GM20000 (cell line): ENCODE measurements around the gene WWTR1.

Experiments used
- DNase-seq: peaks from one replicate; pipeline ENCODE4 v3.0.0; 2012; ENCODE audit warnings: low spot score
- CTCF ChIP-seq: IDR thresholded peaks from 2 replicates; pipeline ENCODE4 v1.5.1; 2012; ENCODE audit warnings: mild to moderate bottlenecking, control low read depth; ENCODE audit errors: extremely low read depth, missing control alignments

WWTR1 gene

GRCh38 chr3:149657926-149658743, at the start of gene WWTR1:
TSS of gene WWTR1 (minus strand) at chr3:149658025. CDS start at chr3:149657306, 719 bp downstream.
- peak; percentile 91 for DNase-seq
- no peak for TF ChIP-seq CTCF

- TF ChIP-seq CTCF = no peak
- DNase-seq = no peak
These were observed 49.1 kb upstream of the WWTR1 start for GRCh38 chr3:149706905-149707304.

GRCh38 chr3:149705416-149705815, 47.6 kb upstream of the WWTR1 start:
- no peak for DNase-seq
- no peak for TF ChIP-seq CTCF

- DNase-seq = no peak
- no peak for TF ChIP-seq CTCF
These were observed 45.6 kb upstream of the WWTR1 start for GRCh38 chr3:149703466-149703865.

GRCh38 chr3:149702691-149703441, 45.0 kb upstream of the WWTR1 start:
- DNase-seq = no peak
- no peak for TF ChIP-seq CTCF

- DNase-seq = no peak
- TF ChIP-seq CTCF = no peak
These were observed 44.1 kb upstream of the WWTR1 start for GRCh38 chr3:149701977-149702350.
